Upper lobe of left lung (tissue), 6 donors: ENCODE measurements around the gene RBP3. TPM values are rescaled to one million over a fixed set of nuclear protein-coding genes. Genes with fewer than 3 reads are reported as not detected.

Source experiments
- ATAC-seq, 2 donors: fragments of 200-7000 bp; cut with Tn5 transposase; one replicate each; pipeline ENCODE4 v1.9.1; 2022; ENCODE audit warnings: mild to moderate bottlenecking in 2 of 2, moderate library complexity in 2 of 2; ENCODE audit not compliant: low FRiP score in 2 of 2
- DNase-seq, 2 donors: peaks; one replicate each; pipeline ENCODE4 v3.0.0-alpha.2; 2019 to 2020
- H3K27ac ChIP-seq, 4 donors: fragments of 200-600 bp; sonication (generic); one replicate each; pipeline ENCODE4 v1.5.1; 2016 to 2019
- H3K27me3 ChIP-seq, 4 donors: fragments of 200-600 bp; sonication (generic); one replicate each; pipeline ENCODE4 v1.5.1; 2017 to 2019
- H3K36me3 ChIP-seq, 4 donors: fragments of 200-600 bp; sonication (generic); one replicate each; pipeline ENCODE4 v1.5.1; 2016 to 2019
- H3K4me1 ChIP-seq, 4 donors: fragments of 200-600 bp; sonication (generic); one replicate each; pipeline ENCODE4 v1.5.1; 2018 to 2019
- H3K4me3 ChIP-seq, 4 donors: fragments of 200-600 bp; sonication (generic); one replicate each; pipeline ENCODE4 v1.5.1; 2017 to 2019; ENCODE audit warnings: mild to moderate bottlenecking in 2 of 4, moderate library complexity in 1 of 4
- H3K9me3 ChIP-seq, 4 donors: fragments of 200-600 bp; sonication (generic); one replicate each; pipeline ENCODE4 v1.5.1; 2018 to 2019
- EP300 ChIP-seq, 4 donors: sonication (generic); formaldehyde crosslinking; IDR thresholded peaks; one replicate each; pipeline ENCODE4 v1.5.1; 2017; ENCODE audit warnings: antibody characterized with exemption in 4 of 4, control low read depth in 2 of 4
- POLR2A ChIP-seq, 4 donors: fragments of 450-650 bp; IDR thresholded peaks; one replicate each; pipeline ENCODE4 v1.5.1; 2016 to 2017; ENCODE audit warnings: antibody characterized with exemption in 4 of 4, mild to moderate bottlenecking in 2 of 4
- POLR2AphosphoS5 ChIP-seq, 2 donors: sonication (generic); formaldehyde crosslinking; IDR thresholded peaks; one replicate each; pipeline ENCODE4 v1.5.1; 2017; ENCODE audit warnings: antibody characterized with exemption in 2 of 2
- WGBS, 2 donors: methylation state at CpG; one replicate each; pipeline ENCODE4 v1.1.5; 2017 to 2018; 5-methylcytosine and 5-hydroxymethylcytosine counted together
- total RNA-seq, 6 donors: library from RNA; depleted of rRNA in 4 of 6; stranded (reverse); fragments of >200 nt in 4 of 6; gene quantifications; one replicate each; pipeline versions ENCODE4 v1.1.0 to v1.2.1, GENCODE V29; 2016 to 2021
- TF ChIP-seq, protein P1 (sequence below), 6 experiments: fragments of 450-650 bp in 4 of 6; fragments of 200-600 bp in 2 of 6; sonication (generic) in 2 of 6; IDR thresholded peaks; one replicate each; pipeline ENCODE4 v1.5.1; 2016 to 2019; ENCODE audit warnings: antibody characterized with exemption in 6 of 6
- donor health status: DM: no; HTN: no; CAD: no; lungs with moderate emphysema.
- donor health status: DM: no; HTN: yes; CAD: no; lungs with severe emphysema.

RBP3 gene
- total RNA-seq, 6 donors from 2014 or later: not detected

DNA sequence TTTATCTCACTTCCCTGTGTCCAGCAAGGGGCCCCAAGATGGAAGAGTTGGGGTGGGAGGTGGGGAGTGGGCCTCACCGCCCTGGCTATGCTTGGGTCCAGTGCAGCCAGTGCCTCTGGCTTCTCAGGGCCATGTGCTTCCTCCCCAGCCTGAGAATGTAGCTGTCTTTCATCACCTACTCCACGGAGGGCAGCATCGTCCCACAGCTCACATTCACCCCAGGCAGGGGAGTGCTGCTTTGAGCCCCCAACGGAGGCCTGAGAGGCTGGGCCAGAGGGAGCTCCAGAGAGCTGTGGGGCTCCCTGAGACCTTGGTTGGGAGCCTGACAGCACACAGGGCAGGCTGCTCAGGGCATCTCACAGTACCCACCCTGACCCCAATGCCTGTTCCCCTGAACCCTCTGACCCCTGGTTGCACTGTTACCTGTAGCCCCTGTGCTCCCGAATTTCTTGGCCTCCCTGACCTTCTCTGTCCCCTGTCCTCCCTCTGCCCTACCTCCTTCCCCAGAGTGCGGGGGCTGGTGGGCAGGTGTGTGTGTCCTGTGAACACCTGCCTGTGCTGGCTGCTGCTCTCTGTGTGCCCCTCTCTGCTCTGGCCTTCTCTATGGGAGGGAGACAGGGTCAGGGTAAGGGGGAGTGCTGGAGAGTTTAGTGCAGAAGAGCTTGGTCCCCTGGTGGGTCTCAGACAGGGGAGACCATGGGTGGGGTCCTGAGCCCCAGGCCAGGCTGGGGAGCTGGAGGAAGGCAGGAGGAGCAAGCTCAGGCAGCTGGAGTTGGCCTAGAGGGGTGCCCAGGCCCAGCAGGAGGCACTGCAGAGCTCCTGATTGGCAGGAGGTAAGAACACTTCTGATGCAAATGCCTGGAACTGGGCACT is 55.5 kb downstream of the RBP3 start:
- DNase-seq (no peak), ATAC-seq (peak in 1 of 2 donors; percentile 2)
- Histone ChIP-seq H3K4me3 (no peak overlapping the region), H3K27me3 (no peaks in the 10 kb centered on the region), H3K9me3 (no peaks in the 10 kb centered on the region), H3K27ac (no peak overlapping the region), H3K4me1 (peaks cover 0 to 7% (median 4%) of the 10 kb centered on the region in 4 donors), H3K36me3 (no peaks in the 10 kb centered on the region)
- TF ChIP-seq EP300 (IDR thresholded peaks at IDR 0.05) (no peak), POLR2A (IDR thresholded peaks at IDR 0.05) (no peak), POLR2AphosphoS5 (IDR thresholded peaks at IDR 0.05) (no peak)
- TF ChIP-seq, protein P1, sequence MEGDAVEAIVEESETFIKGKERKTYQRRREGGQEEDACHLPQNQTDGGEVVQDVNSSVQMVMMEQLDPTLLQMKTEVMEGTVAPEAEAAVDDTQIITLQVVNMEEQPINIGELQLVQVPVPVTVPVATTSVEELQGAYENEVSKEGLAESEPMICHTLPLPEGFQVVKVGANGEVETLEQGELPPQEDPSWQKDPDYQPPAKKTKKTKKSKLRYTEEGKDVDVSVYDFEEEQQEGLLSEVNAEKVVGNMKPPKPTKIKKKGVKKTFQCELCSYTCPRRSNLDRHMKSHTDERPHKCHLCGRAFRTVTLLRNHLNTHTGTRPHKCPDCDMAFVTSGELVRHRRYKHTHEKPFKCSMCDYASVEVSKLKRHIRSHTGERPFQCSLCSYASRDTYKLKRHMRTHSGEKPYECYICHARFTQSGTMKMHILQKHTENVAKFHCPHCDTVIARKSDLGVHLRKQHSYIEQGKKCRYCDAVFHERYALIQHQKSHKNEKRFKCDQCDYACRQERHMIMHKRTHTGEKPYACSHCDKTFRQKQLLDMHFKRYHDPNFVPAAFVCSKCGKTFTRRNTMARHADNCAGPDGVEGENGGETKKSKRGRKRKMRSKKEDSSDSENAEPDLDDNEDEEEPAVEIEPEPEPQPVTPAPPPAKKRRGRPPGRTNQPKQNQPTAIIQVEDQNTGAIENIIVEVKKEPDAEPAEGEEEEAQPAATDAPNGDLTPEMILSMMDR (IDR thresholded peaks at IDR 0.05): no peak
- WGBS, 2 donors: 78 to 88% methylated on average over 3 to 6 of the region's 6 CpGs

DNA sequence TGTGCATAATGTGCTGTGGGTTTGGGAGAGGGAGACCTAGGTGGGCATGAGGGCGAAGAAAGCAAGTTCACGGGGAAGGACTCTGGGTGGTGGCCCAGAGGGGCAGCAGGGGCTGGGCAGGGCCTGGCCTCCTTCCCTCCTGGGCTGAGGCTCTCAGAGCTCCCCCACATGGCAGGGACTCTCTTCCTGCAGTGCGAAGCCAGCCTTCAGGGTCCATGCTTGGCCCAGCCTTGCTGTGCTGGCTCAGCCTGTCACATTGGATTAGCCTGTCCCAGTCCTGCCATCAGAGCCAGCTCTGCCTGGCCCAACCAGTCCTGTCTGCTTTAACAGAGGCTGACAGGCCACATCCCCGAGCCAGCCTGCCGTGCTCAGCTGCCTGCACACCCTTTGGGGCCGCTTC is 56.3 kb downstream of the RBP3 start:
- Histone ChIP-seq H3K27me3 (no peaks in the 10 kb centered on the region), H3K4me3 (no peak overlapping the region), H3K9me3 (no peaks in the 10 kb centered on the region), H3K27ac (no peak overlapping the region), H3K36me3 (no peaks in the 10 kb centered on the region), H3K4me1 (peaks cover 0 to 7% (median 4%) of the 10 kb centered on the region in 4 donors)
- TF ChIP-seq POLR2A (IDR thresholded peaks at IDR 0.05) (no peak), POLR2AphosphoS5 (IDR thresholded peaks at IDR 0.05) (no peak)
- TF ChIP-seq, protein P1 (IDR thresholded peaks at IDR 0.05): no peak
- ATAC-seq (no peak), DNase-seq (no peak)
- WGBS, 2 donors: 85 to 100% methylated on average over 2 to 6 of the region's 6 CpGs

DNA sequence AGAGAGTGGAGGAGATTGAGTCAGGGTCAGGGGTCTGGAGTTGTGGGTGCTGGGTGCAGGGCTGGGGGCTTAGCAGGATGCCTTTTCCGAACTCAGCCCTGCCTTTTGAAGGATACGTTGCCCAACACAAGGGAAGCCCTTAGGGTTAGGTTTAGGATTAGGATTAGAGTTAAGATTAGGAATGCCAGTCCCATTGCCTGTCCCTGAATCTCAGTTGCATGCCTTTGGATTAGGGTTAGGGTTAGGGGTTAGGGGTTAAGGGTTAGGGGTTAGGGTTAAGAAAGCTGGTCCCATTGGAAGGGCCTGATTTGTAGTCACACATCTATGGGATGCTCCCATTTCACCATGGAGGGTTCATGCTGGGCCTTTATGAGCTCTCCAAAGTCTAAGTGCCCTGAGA is 56.8 kb downstream of the RBP3 start:
- H3K27ac ChIP-seq: no peak overlapping the region
- 91 to 100% methylated on average over 2 of the region's 2 CpGs for WGBS, 2 donors
- ATAC-seq: no peak
- H3K36me3 ChIP-seq: no peaks in the 10 kb centered on the region
- H3K4me3 ChIP-seq: no peak overlapping the region
- peaks cover 0 to 7% (median 4%) of the 10 kb centered on the region in 4 donors for H3K4me1 ChIP-seq
- DNase-seq: no peak
- no peaks in the 10 kb centered on the region for H3K27me3 ChIP-seq
- no peaks in the 10 kb centered on the region for H3K9me3 ChIP-seq
- TF ChIP-seq POLR2AphosphoS5 (IDR thresholded peaks at IDR 0.05) (no peak), EP300 (IDR thresholded peaks at IDR 0.05) (no peak), POLR2A (IDR thresholded peaks at IDR 0.05) (no peak)
- TF ChIP-seq, protein P1 (IDR thresholded peaks at IDR 0.05): no peak

DNA sequence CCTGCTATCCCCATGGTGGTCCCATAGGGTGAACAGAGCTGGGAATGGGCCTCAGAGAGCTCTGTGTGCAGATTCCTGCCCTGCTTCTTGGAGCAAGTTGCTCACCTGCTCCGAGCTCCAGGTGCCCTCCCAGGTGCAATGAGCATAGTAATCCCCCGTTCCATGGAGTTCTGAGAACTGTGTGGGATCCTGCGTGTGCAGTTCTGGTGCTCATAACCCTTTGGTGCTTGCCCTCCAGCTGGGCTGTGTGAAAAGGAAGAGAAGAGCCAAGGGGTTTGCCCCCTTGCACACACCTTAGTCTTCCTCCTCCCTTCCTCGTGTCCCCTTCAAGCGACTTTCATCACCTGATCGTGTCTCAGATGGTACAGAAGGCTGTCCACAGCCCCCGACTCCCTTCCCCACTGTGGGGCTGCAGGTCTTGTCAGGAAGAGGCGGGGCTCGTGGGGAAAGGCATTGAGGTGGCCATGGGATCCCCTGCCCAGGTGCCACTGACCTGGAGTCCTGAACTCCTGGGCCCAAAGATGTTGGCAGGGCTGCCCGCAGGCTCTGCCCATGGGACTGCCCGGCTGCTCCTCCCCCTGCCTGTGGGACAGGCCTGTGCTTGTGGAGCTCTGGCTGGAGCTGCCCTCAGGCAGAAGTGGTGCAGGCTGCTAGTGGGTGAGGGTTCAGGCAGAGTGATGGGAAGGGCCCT is 57.8 kb downstream of the RBP3 start:
- no peak overlapping the region for H3K27ac ChIP-seq
- TF ChIP-seq POLR2A (IDR thresholded peaks at IDR 0.05) (no peak), POLR2AphosphoS5 (IDR thresholded peaks at IDR 0.05) (no peak), EP300 (IDR thresholded peaks at IDR 0.05) (no peak)
- TF ChIP-seq, protein P1 (IDR thresholded peaks at IDR 0.05): no peak
- ATAC-seq (no peak), DNase-seq (peak in 1 of 2 donors; percentile 42)
- H3K9me3 ChIP-seq: no peaks in the 10 kb centered on the region
- WGBS, 2 donors: 83 to 91% methylated on average over 7 to 10 of the region's 11 CpGs
- no peaks in the 10 kb centered on the region for H3K36me3 ChIP-seq
- no peaks in the 10 kb centered on the region for H3K27me3 ChIP-seq
- H3K4me1 ChIP-seq: peaks cover 0 to 7% (median 4%) of the 10 kb centered on the region in 4 donors
- H3K4me3 ChIP-seq: no peak overlapping the region
